Measurements from ENCODE around the gene C19orf67.

DNA sequence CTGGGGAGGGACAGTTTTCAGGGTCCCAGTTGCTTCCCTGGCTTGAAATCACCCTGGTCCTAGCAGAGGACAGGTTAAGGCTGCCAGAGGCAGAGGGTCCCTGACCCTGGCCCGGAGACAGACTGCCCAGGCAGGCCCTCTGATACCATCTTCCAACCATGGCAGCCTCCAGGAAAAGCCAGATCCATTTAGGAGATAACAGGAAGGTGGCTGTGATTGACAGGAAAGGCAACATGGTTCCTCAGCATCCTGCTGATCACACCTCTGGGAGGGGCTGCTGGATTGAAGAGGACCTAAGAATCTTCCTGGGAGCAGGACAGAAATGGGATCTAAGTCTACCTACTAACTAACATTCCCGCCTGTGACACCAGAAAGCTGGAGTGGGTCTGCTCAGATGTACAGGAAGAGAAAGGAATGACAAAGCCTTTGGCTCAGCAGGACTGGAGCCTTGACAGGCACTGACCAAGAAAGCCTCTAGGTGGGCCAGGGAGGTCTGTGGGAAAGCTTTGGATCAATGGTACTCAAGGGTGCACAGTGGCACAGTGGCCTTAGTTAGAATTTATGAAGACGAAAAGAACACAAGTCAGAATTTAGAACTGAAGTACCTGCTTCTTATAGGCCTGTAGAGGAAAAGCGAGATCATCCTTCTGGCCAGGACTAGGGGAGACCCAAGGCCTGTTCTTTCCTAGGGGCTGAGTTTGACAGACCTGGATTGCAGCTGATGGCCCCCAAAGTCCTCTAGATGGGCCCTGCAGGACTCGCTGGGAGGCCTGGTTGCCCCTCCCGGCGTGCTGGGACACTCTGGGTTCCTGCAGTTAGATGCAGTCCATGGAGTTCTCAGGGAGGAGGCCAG is 34.3 kb upstream of the C19orf67 start:
- no peak for TF ChIP-seq CTCF (IDR thresholded peaks at IDR 0.05 in 8 of 11, conservative IDR thresholded peaks at IDR 0.05 in 3 of 11)
- TF ChIP-seq POLR2A (IDR thresholded peaks at IDR 0.05), result no peak

Measured in spleen (tissue), 7 donors.